CD4-positive, alpha-beta T cell treated with Interferon gamma for 1 hour (primary cell): Measurements from ENCODE around the gene CAMK2G.
"Not testable (repeated sequence)": the region's sequence is repeated elsewhere in the genome, so short reads cannot be mapped to it uniquely, and the experiment has no call there.

ENCODE experiments used
- DNase-seq: peaks from one replicate; pipeline ENCODE4 v3.0.0-alpha.2; 2020

Gene CAMK2G

GRCh38 chr10:73901261-73901660 lies 26.9 kb upstream of the CAMK2G start:
- DNase-seq, result no peak

- no peak for DNase-seq
Observed at GRCh38 chr10:73900064-73900463, 25.7 kb upstream of the CAMK2G start.

- DNase-seq, result no peak
Observed at GRCh38 chr10:73899423-73899822, 25.1 kb upstream of the CAMK2G start.

DNA sequence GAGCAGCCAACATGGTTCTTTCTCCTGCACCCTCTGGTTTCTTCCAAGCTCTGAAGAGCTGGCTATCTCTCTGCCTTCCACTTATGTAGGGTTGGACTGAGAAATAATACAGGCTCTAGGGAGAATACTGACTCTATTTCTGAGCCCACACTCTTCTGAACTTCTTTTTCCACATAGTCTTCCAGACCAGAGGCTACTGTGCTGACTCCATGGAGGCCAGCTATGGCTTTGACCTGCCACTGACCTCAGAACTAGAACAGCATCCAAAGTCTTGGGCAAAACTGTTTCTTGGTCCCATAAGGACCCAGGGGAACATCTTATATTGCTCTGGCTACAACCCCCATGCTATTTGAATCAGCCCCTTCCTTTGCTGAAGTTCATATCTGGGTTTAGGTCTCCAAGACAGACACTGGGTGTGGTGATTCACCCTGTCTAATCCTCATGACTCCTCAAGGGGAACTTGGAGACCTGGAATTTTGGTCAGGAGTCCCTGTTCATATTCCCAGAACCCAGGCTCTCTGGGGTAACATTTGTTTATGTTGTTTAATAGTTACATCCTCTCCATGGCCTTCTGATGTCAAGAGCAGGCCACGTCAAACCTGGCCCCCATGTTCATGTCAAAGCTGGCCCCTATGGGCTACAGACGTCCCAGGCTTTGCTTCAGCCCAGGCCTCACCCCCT lies 24.5 kb upstream of the CAMK2G start:
- DNase-seq, result no peak

DNA sequence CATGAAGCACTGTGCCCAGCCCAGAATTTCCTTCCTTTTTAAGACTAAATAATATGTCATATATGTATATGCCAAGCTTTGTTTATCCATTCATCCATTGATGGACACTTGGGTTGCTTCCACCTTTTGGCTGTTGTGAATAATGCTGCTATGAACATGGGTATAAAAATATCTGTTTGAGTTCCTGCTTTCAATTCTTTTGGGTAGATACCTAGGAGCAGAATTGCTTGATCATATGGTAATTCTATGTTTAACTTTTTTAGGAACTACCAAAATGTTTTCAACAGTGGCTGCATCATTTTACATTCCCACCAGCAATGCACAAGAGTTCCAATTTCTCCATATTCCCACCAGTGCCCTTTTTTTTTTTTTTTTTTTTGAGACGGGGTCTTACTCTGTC lies 23.3 kb upstream of the CAMK2G start:
- no peak for DNase-seq

DNA sequence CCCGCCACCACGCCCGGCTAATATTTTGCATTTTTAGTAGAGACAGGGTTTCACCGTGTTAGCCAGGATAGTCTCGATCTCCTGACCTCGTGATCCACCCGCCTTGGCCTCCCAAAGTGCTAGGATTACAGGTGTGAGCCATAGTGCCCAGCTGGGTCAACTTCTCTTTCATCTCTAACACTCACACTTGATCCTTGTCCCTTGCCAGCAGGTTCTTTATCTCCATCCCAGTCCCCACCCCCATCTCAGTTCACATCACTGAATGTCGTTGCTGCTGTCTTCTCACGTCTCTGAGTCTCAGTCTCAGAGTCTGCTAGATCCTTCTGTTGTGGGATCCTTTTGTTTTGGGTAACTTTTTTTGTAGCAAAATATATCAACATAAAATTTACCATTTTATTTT lies 21.0 kb upstream of the CAMK2G start:
- DNase-seq, result not testable (repeated sequence)

DNA sequence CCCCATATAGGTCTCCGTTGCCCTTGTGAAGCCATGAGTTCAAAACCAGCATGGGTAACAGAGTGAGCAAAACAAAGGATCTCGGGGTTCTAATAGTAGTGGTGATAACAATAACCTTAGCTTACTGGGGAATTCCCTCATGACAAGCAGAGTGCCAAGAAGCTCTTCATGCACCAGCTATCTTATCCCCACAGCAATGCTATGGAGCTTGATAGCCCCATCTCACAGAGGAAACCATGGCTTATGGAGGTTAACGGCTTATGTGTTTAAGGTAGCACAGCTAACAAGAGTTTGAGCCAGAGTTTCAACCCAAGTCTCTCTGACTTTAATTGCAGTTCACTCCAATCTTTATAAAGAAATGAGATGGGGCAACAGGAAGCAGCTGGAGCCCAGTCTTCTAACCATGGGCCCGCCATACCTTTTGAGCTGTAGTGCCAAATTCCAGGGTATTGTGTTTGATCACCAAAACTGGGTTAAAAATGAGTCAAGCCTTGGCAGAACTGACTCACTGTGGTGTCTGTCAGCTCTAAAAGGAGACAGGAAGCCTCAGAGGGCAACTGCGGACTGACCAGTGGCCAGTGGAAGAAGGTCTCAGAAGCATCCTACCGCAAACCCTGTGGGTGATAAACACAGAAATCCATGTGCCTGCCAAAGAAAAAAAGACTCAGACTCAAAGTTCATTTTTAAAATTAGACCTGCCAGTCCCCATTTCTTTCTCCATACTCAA lies 20.1 kb upstream of the CAMK2G start:
- DNase-seq, result no peak

DNA sequence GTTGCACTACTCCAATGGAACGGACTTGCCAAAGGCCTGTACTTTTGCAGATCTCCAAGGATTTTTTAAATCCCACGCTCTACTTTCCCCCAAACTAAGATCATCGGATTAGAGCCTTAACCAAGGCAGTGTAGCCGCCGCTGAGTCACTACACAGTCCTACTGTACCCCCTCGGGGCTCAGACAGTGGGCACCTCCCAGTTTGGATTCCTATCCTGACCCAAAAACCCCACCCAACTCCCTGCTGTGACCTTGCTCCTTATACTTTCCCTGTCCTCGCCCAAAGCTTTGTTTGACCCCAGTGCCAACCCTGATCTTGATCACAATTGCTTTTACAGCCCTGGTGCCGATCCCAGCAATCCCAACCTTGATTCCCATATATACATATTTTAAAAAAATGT lies 19.1 kb upstream of the CAMK2G start:
- DNase-seq, result no peak

DNA sequence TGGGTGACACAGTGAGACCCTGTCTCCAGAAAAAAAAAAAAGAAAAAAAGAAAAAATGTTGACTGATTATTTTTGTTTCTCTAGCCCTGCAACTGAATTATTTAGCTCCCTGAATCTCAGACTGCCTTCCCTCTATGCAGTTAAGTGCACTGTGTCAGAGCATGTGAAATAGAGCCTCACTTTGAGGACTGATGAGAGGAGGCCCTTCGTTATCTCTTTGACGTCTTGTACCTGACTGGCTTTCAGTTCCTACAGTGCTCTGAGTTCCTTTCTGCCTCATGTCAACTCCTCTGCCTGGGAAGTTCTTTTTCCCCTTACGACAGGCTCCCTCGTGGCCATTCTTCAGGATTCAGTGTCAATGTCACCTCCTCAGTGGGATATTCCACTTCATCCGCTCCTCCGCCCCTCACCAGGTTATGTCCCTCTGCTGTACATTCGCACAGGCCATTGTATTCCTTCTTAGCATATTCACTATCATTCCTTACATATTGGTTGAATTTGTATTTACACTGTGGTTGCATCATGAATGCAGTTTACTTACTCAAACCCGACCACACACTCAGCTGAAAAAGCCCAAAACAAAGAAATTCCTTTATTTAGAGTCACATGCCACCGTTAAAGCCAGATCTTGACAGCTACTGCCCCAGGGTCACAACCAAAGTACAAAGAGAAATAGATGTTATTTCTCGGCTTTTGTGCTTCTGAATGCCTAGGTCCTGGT lies 18.1 kb upstream of the CAMK2G start:
- DNase-seq, result no peak

DNA sequence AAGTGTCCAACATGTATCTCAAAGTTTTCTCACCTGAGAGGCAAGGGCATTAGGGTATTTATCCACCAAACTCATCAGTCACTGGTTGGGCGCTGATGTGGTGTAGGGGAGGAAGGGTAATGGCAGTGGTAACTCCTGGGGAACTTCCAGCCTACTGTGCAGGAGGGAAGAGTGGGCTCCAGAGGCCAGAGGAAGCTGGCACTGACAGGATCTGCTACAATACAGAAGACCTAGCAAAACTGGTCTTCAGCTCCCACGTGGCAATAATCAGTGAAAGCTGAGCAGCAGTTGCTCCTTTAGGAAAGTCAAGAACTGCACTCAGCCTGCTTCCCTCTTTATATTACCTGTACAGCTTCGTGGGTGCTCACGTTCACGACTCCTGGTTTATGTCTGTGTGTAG lies 17.2 kb upstream of the CAMK2G start:
- DNase-seq, result no peak

DNA sequence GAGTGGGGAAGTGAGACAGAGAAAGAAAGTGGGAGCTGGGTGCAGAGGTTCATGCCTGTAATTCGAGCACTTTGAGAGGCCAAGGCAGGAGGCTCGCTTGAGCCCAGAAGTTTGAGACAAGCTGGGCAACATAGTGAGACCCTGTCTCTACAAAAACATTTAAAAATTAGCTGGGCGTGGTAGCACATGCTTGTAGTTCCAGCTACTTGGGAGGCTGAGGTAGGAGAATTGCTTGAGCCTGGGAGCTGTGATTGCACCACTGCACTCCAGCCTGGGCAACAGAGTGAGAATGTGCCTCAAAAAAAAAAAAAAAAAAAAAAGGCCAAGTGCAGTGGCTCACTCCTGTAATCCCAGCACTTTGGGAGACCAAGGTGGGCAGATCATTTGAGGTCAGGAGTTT lies 16.5 kb upstream of the CAMK2G start:
- not testable (repeated sequence) for DNase-seq

DNA sequence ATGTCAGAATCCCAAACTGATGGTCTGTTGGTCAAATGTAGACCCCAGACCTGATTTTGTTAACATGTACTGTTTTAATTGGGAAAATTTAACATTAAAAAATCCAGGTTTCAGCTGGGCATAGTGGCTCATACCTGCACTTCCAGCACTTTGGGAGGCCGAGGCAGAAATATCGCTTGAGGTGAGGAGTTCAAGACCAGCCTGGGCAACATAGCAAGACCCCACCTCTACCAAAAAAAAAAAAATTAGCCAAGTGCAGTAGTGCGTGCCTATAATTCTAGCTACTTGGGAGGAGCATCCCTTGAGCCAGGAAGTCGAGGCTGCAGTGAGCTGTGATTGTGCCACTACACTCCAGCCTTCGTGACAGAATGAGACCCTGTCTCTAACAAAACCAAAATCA lies 15.9 kb upstream of the CAMK2G start:
- no peak for DNase-seq

GRCh38 chr10:73889416-73889815 lies 15.1 kb upstream of the CAMK2G start:
- DNase-seq, result not testable (repeated sequence)

DNA sequence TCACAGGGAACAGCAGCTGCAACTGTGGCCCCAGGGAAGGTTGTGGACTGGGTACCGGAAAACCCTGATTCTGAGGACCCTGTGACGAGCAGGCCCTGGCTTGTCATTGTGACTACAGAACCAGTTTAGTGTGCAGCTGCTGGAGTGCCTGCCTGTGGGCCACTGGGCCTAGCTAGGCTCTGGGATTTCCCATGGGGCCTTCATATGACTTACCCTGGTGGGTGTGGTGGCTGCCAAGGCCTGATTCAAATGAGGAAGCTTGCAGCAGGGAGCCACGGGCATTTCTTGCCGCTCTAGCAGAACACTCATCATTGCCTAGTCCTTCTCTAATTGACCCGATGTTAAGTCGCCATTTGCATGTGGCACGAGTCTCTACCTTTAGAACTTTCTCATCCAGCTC lies 14.7 kb upstream of the CAMK2G start:
- DNase-seq, result peak; percentile 76

- no peak for DNase-seq
Observed at GRCh38 chr10:73888514-73888913, 14.2 kb upstream of the CAMK2G start.

- DNase-seq, result no peak
Observed at GRCh38 chr10:73887294-73888039, 13.1 kb upstream of the CAMK2G start.

GRCh38 chr10:73886661-73887293 lies 12.4 kb upstream of the CAMK2G start:
- DNase-seq, result no peak

DNA sequence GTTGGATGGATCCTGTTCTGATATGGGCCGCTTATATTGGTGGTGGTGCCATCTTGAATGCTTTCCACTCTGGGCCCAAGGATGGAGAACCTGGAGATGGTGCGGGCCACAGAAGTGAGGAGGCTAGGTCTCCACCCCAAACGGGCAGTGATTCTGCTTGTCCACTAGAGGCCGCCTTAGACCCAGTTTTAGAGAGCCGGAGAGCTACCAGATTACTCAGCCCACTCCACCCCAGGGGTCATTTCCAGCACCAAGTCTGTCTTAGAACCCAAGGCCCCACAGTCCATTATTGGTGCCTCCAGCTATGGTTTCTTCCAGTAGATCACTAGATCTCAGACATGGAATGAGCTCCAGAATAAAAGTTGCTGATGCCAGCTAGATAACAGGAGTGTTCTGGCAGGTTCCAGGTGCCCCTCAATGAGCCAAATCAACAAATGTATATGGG lies 11.8 kb upstream of the CAMK2G start:
- DNase-seq, result peak; percentile 74

- no peak for DNase-seq
Observed at GRCh38 chr10:73884017-73884416, 9.7 kb upstream of the CAMK2G start.

DNA sequence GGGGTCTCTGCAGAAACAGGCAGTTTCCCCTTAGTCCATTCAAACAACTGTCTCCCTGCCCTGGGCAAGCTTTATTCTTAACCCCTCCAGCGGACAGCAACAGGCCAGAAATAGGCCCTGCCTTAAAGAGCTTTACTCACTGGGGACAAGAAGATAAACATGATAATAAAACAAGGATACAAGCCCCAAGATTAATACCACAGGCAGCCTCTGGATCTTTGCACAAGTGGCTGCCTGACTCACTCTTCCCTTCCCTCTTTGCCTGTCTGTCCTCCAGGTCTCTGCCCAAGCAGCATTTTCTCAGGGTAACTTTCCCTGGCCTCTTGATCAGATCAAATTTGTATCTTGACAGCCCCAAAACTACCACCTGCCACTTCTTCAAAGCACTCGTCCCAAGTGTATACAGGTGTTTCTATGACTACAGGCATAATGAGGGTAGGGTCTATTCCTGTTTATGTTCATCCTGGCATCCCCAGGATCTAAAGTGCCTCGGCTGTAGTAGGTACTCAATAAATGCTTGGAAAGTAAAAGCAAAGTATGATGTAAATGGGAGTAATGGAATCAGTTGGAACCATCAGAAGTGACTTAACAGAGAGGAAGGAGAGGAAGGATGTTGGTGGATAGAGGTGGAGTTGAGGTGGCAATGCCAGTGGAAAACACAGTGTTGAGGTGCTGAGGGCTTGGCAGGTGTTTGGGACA lies 7.0 kb upstream of the CAMK2G start:
- no peak for DNase-seq

GRCh38 chr10:73879296-73880173 lies 5.2 kb upstream of the CAMK2G start:
- DNase-seq, result peak; percentile 95
